Peyer's patch (tissue), 4 donors: ENCODE measurements around the gene AGBL4. TPM values are rescaled to one million over a fixed set of nuclear protein-coding genes. Genes with fewer than 3 reads are reported as not detected.
A peak's percentile ranks its signal among the peaks of the same experiment; 100 is the strongest.

Experiments
- DNase-seq, 3 donors: peaks; one replicate each; pipeline ENCODE4 v3.0.0-alpha.2; 2017 to 2019
- H3K27ac ChIP-seq, 4 donors: fragments of 200-600 bp; sonication (generic); one replicate each; pipeline ENCODE4 v1.5.1; 2016 to 2019
- H3K27me3 ChIP-seq, 2 donors: fragments of 200-600 bp; sonication (generic); one replicate each; pipeline ENCODE4 v1.5.1; 2019
- H3K36me3 ChIP-seq, 3 donors: fragments of 200-600 bp; sonication (generic); one replicate each; pipeline ENCODE4 v1.5.1; 2016 to 2019
- H3K4me1 ChIP-seq, 4 donors: fragments of 200-600 bp; sonication (generic); one replicate each; pipeline ENCODE4 v1.5.1; 2016 to 2019
- H3K4me3 ChIP-seq, 4 donors: fragments of 200-600 bp; sonication (generic); 1 replicate in 3 of 4; 2 replicates in 1 of 4; pipeline ENCODE4 v1.5.1; 2016 to 2019; ENCODE audit warnings: mild to moderate bottlenecking in 1 of 4
- H3K9me3 ChIP-seq, 4 donors: fragments of 200-600 bp; sonication (generic); one replicate each; pipeline ENCODE4 v1.5.1; 2016 to 2019; ENCODE audit warnings: mild to moderate bottlenecking in 1 of 4
- POLR2A ChIP-seq, 2 donors: fragments of 450-650 bp; IDR thresholded peaks; one replicate each; pipeline ENCODE4 v1.5.1; 2017; ENCODE audit warnings: antibody characterized with exemption in 2 of 2, mild to moderate bottlenecking in 2 of 2, moderate library complexity in 2 of 2
- total RNA-seq, 4 donors: library from RNA; depleted of rRNA; stranded (reverse); fragments of >200 nt; gene quantifications; one replicate each; pipeline ENCODE4 v1.1.0, GENCODE V29; 2016
- TF ChIP-seq, protein P1 (sequence below), 6 experiments: fragments of 450-650 bp in 4 of 6; fragments of 200-600 bp in 2 of 6; sonication (generic) in 1 of 6; IDR thresholded peaks; one replicate each; pipeline ENCODE4 v1.5.1; 2017 to 2019; ENCODE audit warnings: antibody characterized with exemption in 6 of 6, mild to moderate bottlenecking in 3 of 6, moderate library complexity in 1 of 6

Gene AGBL4
- total RNA-seq, 4 donors from 2014 or later: 2.5 TPM; not detected in 3

GRCh38 chr1:48691429-48692001 lies 1332.2 kb downstream of the AGBL4 start:
- no peak for TF ChIP-seq POLR2A (IDR thresholded peaks at IDR 0.05)
- TF ChIP-seq, protein P1, sequence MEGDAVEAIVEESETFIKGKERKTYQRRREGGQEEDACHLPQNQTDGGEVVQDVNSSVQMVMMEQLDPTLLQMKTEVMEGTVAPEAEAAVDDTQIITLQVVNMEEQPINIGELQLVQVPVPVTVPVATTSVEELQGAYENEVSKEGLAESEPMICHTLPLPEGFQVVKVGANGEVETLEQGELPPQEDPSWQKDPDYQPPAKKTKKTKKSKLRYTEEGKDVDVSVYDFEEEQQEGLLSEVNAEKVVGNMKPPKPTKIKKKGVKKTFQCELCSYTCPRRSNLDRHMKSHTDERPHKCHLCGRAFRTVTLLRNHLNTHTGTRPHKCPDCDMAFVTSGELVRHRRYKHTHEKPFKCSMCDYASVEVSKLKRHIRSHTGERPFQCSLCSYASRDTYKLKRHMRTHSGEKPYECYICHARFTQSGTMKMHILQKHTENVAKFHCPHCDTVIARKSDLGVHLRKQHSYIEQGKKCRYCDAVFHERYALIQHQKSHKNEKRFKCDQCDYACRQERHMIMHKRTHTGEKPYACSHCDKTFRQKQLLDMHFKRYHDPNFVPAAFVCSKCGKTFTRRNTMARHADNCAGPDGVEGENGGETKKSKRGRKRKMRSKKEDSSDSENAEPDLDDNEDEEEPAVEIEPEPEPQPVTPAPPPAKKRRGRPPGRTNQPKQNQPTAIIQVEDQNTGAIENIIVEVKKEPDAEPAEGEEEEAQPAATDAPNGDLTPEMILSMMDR (IDR thresholded peaks at IDR 0.05): no peak
- H3K36me3 ChIP-seq: no peaks in the 10 kb centered on the region
- DNase-seq: no peak
- H3K27me3 ChIP-seq: no peaks in the 10 kb centered on the region
- no peak overlapping the region for H3K27ac ChIP-seq
- H3K9me3 ChIP-seq: no peaks in the 10 kb centered on the region
- no peak overlapping the region for H3K4me3 ChIP-seq
- H3K4me1 ChIP-seq: no peaks in the 10 kb centered on the region

DNA sequence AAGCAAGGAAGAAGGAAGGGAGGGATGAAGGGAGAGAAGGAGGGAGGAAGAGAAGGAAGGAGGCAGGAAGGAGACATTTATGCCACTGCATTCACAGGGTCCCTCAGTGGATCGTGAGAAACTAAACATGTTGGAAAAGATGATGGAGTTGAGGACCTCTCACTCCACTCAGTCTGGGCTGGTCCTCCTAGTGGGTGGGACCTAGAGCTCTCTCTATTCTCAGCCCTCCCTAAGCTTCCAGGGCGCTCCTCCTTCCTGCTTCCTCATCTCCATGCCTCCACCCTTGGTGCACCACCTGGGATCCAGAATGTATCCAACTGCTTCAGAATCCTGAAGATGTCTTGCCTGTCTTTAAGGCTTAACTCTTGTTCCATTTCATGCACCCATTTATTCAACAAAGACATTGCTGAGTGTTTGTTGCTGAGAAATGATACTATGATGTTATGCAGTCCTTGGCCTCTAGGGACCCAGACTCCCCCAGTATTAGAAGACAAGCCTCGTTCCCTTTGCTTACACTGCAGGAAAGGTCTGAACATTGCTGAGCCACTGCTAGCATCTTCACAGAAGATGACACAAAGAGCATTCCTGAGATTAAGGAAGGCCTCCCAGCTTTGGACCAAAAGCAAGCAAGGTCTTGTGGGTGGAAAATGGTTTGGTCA lies 1335.5 kb downstream of the AGBL4 start:
- no peak overlapping the region for H3K4me3 ChIP-seq
- H3K36me3 ChIP-seq: no peaks in the 10 kb centered on the region
- no peaks in the 10 kb centered on the region for H3K9me3 ChIP-seq
- no peak overlapping the region for H3K27ac ChIP-seq
- no peaks in the 10 kb centered on the region for H3K4me1 ChIP-seq
- DNase-seq: no peak
- TF ChIP-seq POLR2A (IDR thresholded peaks at IDR 0.05): no peak
- TF ChIP-seq, protein P1 (IDR thresholded peaks at IDR 0.05): peak in 4 of 6 experiments; percentile 10 to 30 (median 17)
- no peaks in the 10 kb centered on the region for H3K27me3 ChIP-seq

- no peaks in the 10 kb centered on the region for H3K9me3 ChIP-seq
- H3K4me3 ChIP-seq: no peak overlapping the region
- no peaks in the 10 kb centered on the region for H3K27me3 ChIP-seq
- H3K27ac ChIP-seq: no peak overlapping the region
- H3K4me1 ChIP-seq: no peaks in the 10 kb centered on the region
- DNase-seq: no peak
- H3K36me3 ChIP-seq: no peaks in the 10 kb centered on the region
- TF ChIP-seq, protein P1 (IDR thresholded peaks at IDR 0.05): no peak
Measured at GRCh38 chr1:48687282-48688045, 1336.3 kb downstream of the AGBL4 start.

GRCh38 chr1:48686159-48686558 lies 1337.6 kb downstream of the AGBL4 start:
- Histone ChIP-seq H3K4me1 (no peaks in the 10 kb centered on the region), H3K27ac (no peak overlapping the region), H3K36me3 (no peaks in the 10 kb centered on the region), H3K9me3 (no peaks in the 10 kb centered on the region), H3K27me3 (no peaks in the 10 kb centered on the region), H3K4me3 (no peak overlapping the region)
- TF ChIP-seq, protein P1 (IDR thresholded peaks at IDR 0.05): no peak
- TF ChIP-seq POLR2A (IDR thresholded peaks at IDR 0.05): no peak
- DNase-seq: no peak

DNA sequence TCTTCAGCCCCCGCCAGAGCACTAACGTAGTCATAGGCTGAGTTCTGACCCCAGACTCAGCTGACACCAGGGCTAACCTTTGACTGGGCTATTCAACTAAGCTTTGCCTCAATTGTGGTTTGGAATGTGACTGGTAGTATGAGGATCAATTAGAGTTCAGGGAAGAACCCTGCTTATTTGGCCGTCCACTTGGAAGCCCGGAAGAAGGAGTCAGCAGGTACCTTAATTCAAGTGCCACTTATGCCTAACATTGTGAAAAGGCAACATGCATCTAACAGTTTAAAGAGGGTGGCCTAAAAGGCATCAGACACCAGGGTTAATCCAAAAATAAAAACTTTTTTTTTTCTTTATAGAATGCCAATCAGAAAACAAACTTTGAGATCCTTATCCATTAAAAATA lies 1339.4 kb downstream of the AGBL4 start:
- H3K27me3 ChIP-seq: no peaks in the 10 kb centered on the region
- H3K27ac ChIP-seq: no peak overlapping the region
- DNase-seq: no peak
- H3K4me1 ChIP-seq: peaks cover 0 to 5% (median 2%) of the 10 kb centered on the region in 4 donors
- no peak for TF ChIP-seq POLR2A (IDR thresholded peaks at IDR 0.05)
- TF ChIP-seq, protein P1 (IDR thresholded peaks at IDR 0.05): no peak
- no peak overlapping the region for H3K4me3 ChIP-seq
- no peaks in the 10 kb centered on the region for H3K9me3 ChIP-seq
- no peaks in the 10 kb centered on the region for H3K36me3 ChIP-seq
